Neural cell (in vitro differentiated cells): ENCODE results near the gene ODC1. TPM values are rescaled to one million over a fixed set of nuclear protein-coding genes. Genes with fewer than 3 reads are reported as not detected.

ENCODE experiments used
- H2AFZ ChIP-seq: fragments of 200-600, 300-800 bp; sonication (generic), shearing (Covaris generic); 2 replicates; pipeline ENCODE4 v1.6.0; 2014; ENCODE audit warnings: low read depth, mild to moderate bottlenecking, antibody characterized with exemption, low read length, moderate library complexity
- H3F3A ChIP-seq: fragments of 200-600 bp; shearing (Covaris generic); 2 replicates; pipeline ENCODE4 v1.6.1; 2016; ENCODE audit warnings: mild to moderate bottlenecking, moderate library complexity, mixed read lengths, antibody characterized with exemption, low read length; ENCODE audit not compliant: insufficient read depth, poor library complexity, severe bottlenecking
- H3K27ac ChIP-seq: fragments of 200-600, 300-800 bp; sonication (generic), shearing (Covaris generic); 2 replicates; pipeline ENCODE4 v1.5.1; 2014; ENCODE audit warnings: mild to moderate bottlenecking, low read length, moderate library complexity
- H3K27me3 ChIP-seq: fragments of 300-800, 200-600 bp; sonication (generic), shearing (Covaris generic); 2 replicates; pipeline ENCODE4 v1.6.0; 2014; ENCODE audit warnings: mild to moderate bottlenecking, low read depth, low read length, moderate library complexity; ENCODE audit not compliant: insufficient read depth
- H3K36me3 ChIP-seq: fragments of 300-800, 200-600 bp; sonication (generic), shearing (Covaris generic); 2 replicates; pipeline ENCODE4 v1.5.1; 2014; ENCODE audit warnings: mild to moderate bottlenecking, antibody characterized with exemption, low read length, moderate library complexity; ENCODE audit not compliant: insufficient read depth
- H3K4me2 ChIP-seq: fragments of 300-800, 200-600 bp; sonication (generic), shearing (Covaris generic); 2 replicates; pipeline ENCODE4 v1.6.0; 2014; ENCODE audit warnings: mild to moderate bottlenecking, low read length
- H3K4me3 ChIP-seq: fragments of 300-800, 200-600 bp; sonication (generic), shearing (Covaris generic); 2 replicates; pipeline ENCODE4 v1.5.1; 2014; ENCODE audit warnings: mild to moderate bottlenecking, low read length, moderate library complexity
- H3K79me2 ChIP-seq: fragments of 200-600 bp; shearing (Covaris generic); replicated peaks from 2 replicates; pipeline ENCODE4 v1.6.0; 2014; ENCODE audit warnings: mild to moderate bottlenecking, low read length, moderate library complexity; ENCODE audit not compliant: insufficient read depth
- H3K9ac ChIP-seq: fragments of 300-800, 200-600 bp; sonication (generic), shearing (Covaris generic); 2 replicates; pipeline ENCODE4 v1.6.1; 2016; ENCODE audit warnings: mild to moderate bottlenecking, low read length, mixed read lengths
- H3K9me2 ChIP-seq: fragments of 200-600 bp; shearing (Covaris generic); 2 replicates; pipeline ENCODE4 v1.6.1; 2016; ENCODE audit warnings: mild to moderate bottlenecking, low read length, mixed read lengths; ENCODE audit not compliant: insufficient read depth
- H3K9me3 ChIP-seq: fragments of 200-600, 300-800 bp; sonication (generic), shearing (Covaris generic); 2 replicates; pipeline ENCODE4 v1.6.1; 2016; ENCODE audit warnings: mild to moderate bottlenecking, mixed run types, low read length, moderate library complexity, mixed read lengths
- H4K20me1 ChIP-seq: fragments of 200-600 bp; shearing (Covaris generic); 2 replicates; pipeline ENCODE4 v1.6.1; 2016; ENCODE audit warnings: mild to moderate bottlenecking, mixed run types; ENCODE audit not compliant: insufficient read depth
- EP300 ChIP-seq: fragments of 450-650 bp; conservative IDR thresholded peaks from 2 replicates; pipeline ENCODE4 v1.6.1; 2014; ENCODE audit warnings: antibody characterized with exemption, mild to moderate bottlenecking, moderate library complexity; ENCODE audit not compliant: poor library complexity, severe bottlenecking
- EZH2 ChIP-seq: fragments of 200-600, 300-800 bp; shearing (Covaris generic), sonication (generic); IDR thresholded peaks from 2 replicates; pipeline ENCODE4 v1.6.1; 2014; ENCODE audit warnings: antibody characterized with exemption, low read length, borderline replicate concordance, mild to moderate bottlenecking; ENCODE audit not compliant: insufficient read depth, poor library complexity, severe bottlenecking
- MXI1 ChIP-seq: fragments of 450-650 bp; conservative IDR thresholded peaks from 2 replicates; pipeline ENCODE4 v1.6.1; 2014; ENCODE audit warnings: antibody characterized with exemption, mild to moderate bottlenecking; ENCODE audit not compliant: poor library complexity, severe bottlenecking
- POLR2AphosphoS5 ChIP-seq: IDR thresholded peaks from 2 replicates; pipeline ENCODE4 v1.6.1; 2012
- RAD21 ChIP-seq: fragments of 450-650 bp; conservative IDR thresholded peaks from 2 replicates; pipeline ENCODE4 v1.6.1; 2014; ENCODE audit warnings: antibody characterized with exemption, mild to moderate bottlenecking, moderate library complexity
- SMC3 ChIP-seq: fragments of 450-650 bp; conservative IDR thresholded peaks from 2 replicates; pipeline ENCODE4 v1.6.1; 2014; ENCODE audit warnings: antibody characterized with exemption, mild to moderate bottlenecking, moderate library complexity; ENCODE audit not compliant: poor library complexity
- TAF1 ChIP-seq: IDR thresholded peaks from 2 replicates; pipeline ENCODE4 v1.6.1; 2012; ENCODE audit warnings: low read depth
- polyA plus RNA-seq: library from polyadenylated mRNA; depleted of rRNA; stranded (reverse); fragments of >200 nt; gene quantifications from 2 replicates; pipeline ENCODE4 v1.2.3, GENCODE V29; 2014
- TF ChIP-seq, protein P1 (sequence below): fragments of 450-650 bp; IDR thresholded peaks from 2 replicates; pipeline ENCODE4 v1.5.1; 2014; ENCODE audit warnings: antibody characterized with exemption, mild to moderate bottlenecking, moderate library complexity; ENCODE audit not compliant: poor library complexity, severe bottlenecking
- TF ChIP-seq, protein P2 (sequence below): IDR thresholded peaks from 2 replicates; pipeline ENCODE4 v1.6.1; 2012; ENCODE audit warnings: borderline replicate concordance

The ODC1 gene
- polyA plus RNA-seq, 1 donor from 2014 or later, result 1,107 TPM

DNA sequence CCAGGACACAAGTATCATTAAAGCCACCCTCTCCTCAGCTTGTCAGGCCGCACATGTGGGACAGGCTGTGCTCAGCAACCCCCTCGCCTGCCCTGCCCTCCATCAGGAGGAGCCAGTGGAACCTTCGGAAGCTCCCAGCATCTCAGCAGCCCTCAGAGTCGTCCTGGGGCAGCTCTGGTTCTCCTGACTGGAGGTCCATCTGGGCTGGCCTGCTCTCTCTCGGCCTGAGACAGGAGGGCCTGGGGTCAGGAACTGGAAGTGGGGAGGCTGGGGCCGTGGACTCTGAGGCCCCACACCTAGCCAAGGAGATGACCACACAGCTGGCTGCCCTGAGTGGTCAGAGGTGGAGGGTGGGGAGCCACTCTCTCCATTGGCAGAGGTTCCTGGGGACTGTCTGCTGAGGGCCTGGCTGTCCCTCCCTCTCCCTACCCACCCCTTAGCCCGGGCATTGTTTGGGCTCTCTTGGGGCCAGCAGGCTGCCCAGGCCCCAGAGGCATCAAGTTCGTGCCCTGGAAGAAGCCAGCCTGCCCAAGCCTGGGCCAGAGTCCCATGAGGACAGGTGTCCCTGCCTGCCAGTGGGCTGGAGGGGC is 23.1 kb downstream of the ODC1 start:
- Histone ChIP-seq H3K36me3 (no peaks in the 10 kb centered on the region), H3F3A (no peaks in the 10 kb centered on the region), H3K27ac (no peak overlapping the region), H4K20me1 (no peaks in the 10 kb centered on the region), H3K4me3 (no peak overlapping the region), H2AFZ (no peak overlapping the region), H3K4me2 (no peak overlapping the region), H3K9me2 (no peaks in the 10 kb centered on the region), H3K27me3 (no peaks in the 10 kb centered on the region), H3K9me3 (no peaks in the 10 kb centered on the region), H3K79me2 (no peaks in the 10 kb centered on the region), H3K9ac (no peak overlapping the region)
- TF ChIP-seq EP300 (no peak), POLR2AphosphoS5 (no peak), SMC3 (no peak), TAF1 (no peak), RAD21 (no peak)

DNA sequence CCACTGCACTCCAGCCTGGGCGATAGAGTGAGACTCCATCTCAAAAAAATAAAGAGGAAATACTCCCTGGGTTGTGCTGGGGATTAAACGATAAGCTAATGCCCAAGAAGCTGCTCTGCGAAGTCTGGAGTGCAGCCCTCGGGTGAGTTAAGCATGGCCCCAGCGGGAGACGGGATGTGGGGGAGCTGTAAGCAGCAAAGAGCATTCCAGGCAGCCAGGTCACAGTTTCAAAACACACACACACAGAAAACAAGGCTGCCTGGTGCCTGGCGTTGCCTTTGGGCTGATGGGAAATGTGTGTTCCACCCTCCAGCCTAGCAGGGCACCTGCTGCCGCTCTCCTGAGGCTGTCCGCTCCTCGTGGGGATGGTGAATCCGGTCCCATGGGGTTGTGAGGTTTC is 24.1 kb downstream of the ODC1 start:
- Histone ChIP-seq H3K36me3 (no peaks in the 10 kb centered on the region), H2AFZ (no peak overlapping the region), H4K20me1 (no peaks in the 10 kb centered on the region), H3K27me3 (no peaks in the 10 kb centered on the region), H3K9ac (no peak overlapping the region), H3K27ac (no peak overlapping the region), H3K79me2 (no peaks in the 10 kb centered on the region), H3K9me3 (no peaks in the 10 kb centered on the region), H3K4me3 (no peak overlapping the region), H3K9me2 (no peaks in the 10 kb centered on the region), H3F3A (no peaks in the 10 kb centered on the region), H3K4me2 (no peak overlapping the region)
- TF ChIP-seq TAF1, result no peak
- TF ChIP-seq, protein P1, sequence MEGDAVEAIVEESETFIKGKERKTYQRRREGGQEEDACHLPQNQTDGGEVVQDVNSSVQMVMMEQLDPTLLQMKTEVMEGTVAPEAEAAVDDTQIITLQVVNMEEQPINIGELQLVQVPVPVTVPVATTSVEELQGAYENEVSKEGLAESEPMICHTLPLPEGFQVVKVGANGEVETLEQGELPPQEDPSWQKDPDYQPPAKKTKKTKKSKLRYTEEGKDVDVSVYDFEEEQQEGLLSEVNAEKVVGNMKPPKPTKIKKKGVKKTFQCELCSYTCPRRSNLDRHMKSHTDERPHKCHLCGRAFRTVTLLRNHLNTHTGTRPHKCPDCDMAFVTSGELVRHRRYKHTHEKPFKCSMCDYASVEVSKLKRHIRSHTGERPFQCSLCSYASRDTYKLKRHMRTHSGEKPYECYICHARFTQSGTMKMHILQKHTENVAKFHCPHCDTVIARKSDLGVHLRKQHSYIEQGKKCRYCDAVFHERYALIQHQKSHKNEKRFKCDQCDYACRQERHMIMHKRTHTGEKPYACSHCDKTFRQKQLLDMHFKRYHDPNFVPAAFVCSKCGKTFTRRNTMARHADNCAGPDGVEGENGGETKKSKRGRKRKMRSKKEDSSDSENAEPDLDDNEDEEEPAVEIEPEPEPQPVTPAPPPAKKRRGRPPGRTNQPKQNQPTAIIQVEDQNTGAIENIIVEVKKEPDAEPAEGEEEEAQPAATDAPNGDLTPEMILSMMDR, result no peak
- TF ChIP-seq RAD21, result no peak
- TF ChIP-seq POLR2AphosphoS5, result no peak
- TF ChIP-seq EP300, result no peak
- TF ChIP-seq MXI1, result no peak
- no peak for TF ChIP-seq EZH2
- no peak for TF ChIP-seq SMC3
- TF ChIP-seq, protein P2, sequence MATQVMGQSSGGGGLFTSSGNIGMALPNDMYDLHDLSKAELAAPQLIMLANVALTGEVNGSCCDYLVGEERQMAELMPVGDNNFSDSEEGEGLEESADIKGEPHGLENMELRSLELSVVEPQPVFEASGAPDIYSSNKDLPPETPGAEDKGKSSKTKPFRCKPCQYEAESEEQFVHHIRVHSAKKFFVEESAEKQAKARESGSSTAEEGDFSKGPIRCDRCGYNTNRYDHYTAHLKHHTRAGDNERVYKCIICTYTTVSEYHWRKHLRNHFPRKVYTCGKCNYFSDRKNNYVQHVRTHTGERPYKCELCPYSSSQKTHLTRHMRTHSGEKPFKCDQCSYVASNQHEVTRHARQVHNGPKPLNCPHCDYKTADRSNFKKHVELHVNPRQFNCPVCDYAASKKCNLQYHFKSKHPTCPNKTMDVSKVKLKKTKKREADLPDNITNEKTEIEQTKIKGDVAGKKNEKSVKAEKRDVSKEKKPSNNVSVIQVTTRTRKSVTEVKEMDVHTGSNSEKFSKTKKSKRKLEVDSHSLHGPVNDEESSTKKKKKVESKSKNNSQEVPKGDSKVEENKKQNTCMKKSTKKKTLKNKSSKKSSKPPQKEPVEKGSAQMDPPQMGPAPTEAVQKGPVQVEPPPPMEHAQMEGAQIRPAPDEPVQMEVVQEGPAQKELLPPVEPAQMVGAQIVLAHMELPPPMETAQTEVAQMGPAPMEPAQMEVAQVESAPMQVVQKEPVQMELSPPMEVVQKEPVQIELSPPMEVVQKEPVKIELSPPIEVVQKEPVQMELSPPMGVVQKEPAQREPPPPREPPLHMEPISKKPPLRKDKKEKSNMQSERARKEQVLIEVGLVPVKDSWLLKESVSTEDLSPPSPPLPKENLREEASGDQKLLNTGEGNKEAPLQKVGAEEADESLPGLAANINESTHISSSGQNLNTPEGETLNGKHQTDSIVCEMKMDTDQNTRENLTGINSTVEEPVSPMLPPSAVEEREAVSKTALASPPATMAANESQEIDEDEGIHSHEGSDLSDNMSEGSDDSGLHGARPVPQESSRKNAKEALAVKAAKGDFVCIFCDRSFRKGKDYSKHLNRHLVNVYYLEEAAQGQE, result no peak

DNA sequence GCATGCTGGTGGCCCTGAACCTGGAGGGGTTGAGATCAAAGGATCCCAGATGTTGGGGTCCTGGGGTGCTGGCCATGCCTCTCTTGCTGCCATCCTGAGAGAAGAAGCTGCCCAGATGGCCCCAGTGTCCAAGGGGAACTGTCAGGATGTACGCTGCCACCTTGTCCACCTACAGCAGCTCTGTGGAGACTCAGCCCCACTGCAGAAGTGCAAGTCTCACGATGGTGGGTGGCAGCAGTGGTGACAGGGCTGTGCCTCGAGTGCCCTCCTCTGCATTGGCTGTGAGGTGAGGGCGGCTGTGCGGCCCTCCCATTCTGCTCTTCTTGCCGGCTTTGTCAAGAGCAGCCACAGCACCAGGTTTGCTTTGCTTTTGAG is 24.7 kb downstream of the ODC1 start:
- H3K36me3 ChIP-seq, result no peaks in the 10 kb centered on the region
- H4K20me1 ChIP-seq, result no peaks in the 10 kb centered on the region
- H3K9me2 ChIP-seq, result no peaks in the 10 kb centered on the region
- H3K4me3 ChIP-seq, result no peak overlapping the region
- H3K79me2 ChIP-seq, result no peaks in the 10 kb centered on the region
- no peak overlapping the region for H2AFZ ChIP-seq
- H3K4me2 ChIP-seq, result no peak overlapping the region
- H3K27me3 ChIP-seq, result no peaks in the 10 kb centered on the region
- no peak overlapping the region for H3K27ac ChIP-seq
- TF ChIP-seq EP300 (no peak), MXI1 (no peak), POLR2AphosphoS5 (no peak), RAD21 (no peak), EZH2 (no peak), TAF1 (no peak)
- TF ChIP-seq, protein P1, result no peak
- TF ChIP-seq, protein P2, result no peak
- H3K9ac ChIP-seq, result no peak overlapping the region
- no peaks in the 10 kb centered on the region for H3K9me3 ChIP-seq
- H3F3A ChIP-seq, result no peaks in the 10 kb centered on the region
